Epithelial cell of proximal tubule (primary cell): ENCODE data around the gene NR3C1. TPM values are rescaled to one million over a fixed set of nuclear protein-coding genes. Genes with fewer than 3 reads are reported as not detected.
"Not testable (repeated sequence)": the region's sequence is repeated elsewhere in the genome, so short reads cannot be mapped to it uniquely, and the experiment has no call there.

Experiments
- DNase-seq: peaks from one replicate; pipeline ENCODE4 v3.0.0-alpha.2; 2011; ENCODE audit warnings: low read depth
- H3K4me3 ChIP-seq: 2 replicates; pipeline ENCODE4 v1.5.1; 2011; ENCODE audit warnings: low read depth, mild to moderate bottlenecking, low read length
- CTCF ChIP-seq: conservative IDR thresholded peaks from 2 replicates; pipeline ENCODE4 v1.5.1; 2012; ENCODE audit warnings: low read depth, mild to moderate bottlenecking, low read length
- total RNA-seq: library from RNA; depleted of rRNA; stranded (reverse); fragments of >200 nt; gene quantifications from 2 replicates; pipeline ENCODE4 v1.2.3, GENCODE V29; 2015

NR3C1 gene
- total RNA-seq, 1 donor from 2014 or later = 14.6 TPM

- no peak overlapping the region for H3K4me3 ChIP-seq
- TF ChIP-seq CTCF = no peak
- no peak for DNase-seq
Measured at GRCh38 chr5:143337946-143338345, 65.5 kb downstream of the NR3C1 start.

GRCh38 chr5:143336485-143336884 lies 67.0 kb downstream of the NR3C1 start:
- no peak overlapping the region for H3K4me3 ChIP-seq
- no peak for DNase-seq
- no peak for TF ChIP-seq CTCF

- H3K4me3 ChIP-seq = no peak overlapping the region
- no peak for DNase-seq
- TF ChIP-seq CTCF = no peak
Measured at GRCh38 chr5:143334903-143335302, 68.6 kb downstream of the NR3C1 start.

GRCh38 chr5:143334380-143334779 lies 69.1 kb downstream of the NR3C1 start:
- not testable (repeated sequence) for DNase-seq

GRCh38 chr5:143331956-143332355 lies 71.5 kb downstream of the NR3C1 start:
- TF ChIP-seq CTCF = no peak
- H3K4me3 ChIP-seq = no peak overlapping the region
- no peak for DNase-seq

More at GRCh38 chr5:143334380-143334779, 69.1 kb downstream of the NR3C1 start:
- not testable (repeated sequence) for H3K4me3 ChIP-seq

GRCh38 chr5:143329843-143330242 lies 73.6 kb downstream of the NR3C1 start:
- DNase-seq = no peak
- no peak overlapping the region for H3K4me3 ChIP-seq
- no peak for TF ChIP-seq CTCF

GRCh38 chr5:143328589-143329220 lies 74.8 kb downstream of the NR3C1 start:
- no peak overlapping the region for H3K4me3 ChIP-seq
- TF ChIP-seq CTCF = no peak
- no peak for DNase-seq

- not testable (repeated sequence) for DNase-seq
Measured at GRCh38 chr5:143325086-143325485, 78.4 kb downstream of the NR3C1 start.

GRCh38 chr5:143322931-143323630 lies 80.4 kb downstream of the NR3C1 start:
- DNase-seq, H3K4me3 ChIP-seq: not testable (repeated sequence)

More at GRCh38 chr5:143325086-143325485, 78.4 kb downstream of the NR3C1 start:
- not testable (repeated sequence) for H3K4me3 ChIP-seq
